HepG2 (cell line): ENCODE measurements around the gene CTRB2. TPM values are rescaled to one million over a fixed set of nuclear protein-coding genes. Genes with fewer than 3 reads are reported as not detected.

ENCODE experiments used
- ATAC-seq: fragments of 200-7000 bp; cut with Tn5 transposase; 3 replicates; pipeline ENCODE4 v1.9.1; 2020; ENCODE audit warnings: mild to moderate bottlenecking, moderate library complexity
- BruUV-seq: library from RNA; stranded (reverse); fragments of 400-500 nt; replicated peaks from 2 replicates; lab custom pipeline; 2021; lab: Mats Ljungman, UMichigan
- CTCF ChIA-PET: fragments of 300-600 bp; formaldehyde crosslinking; extraction: SDS; loops from one replicate; lab custom pipeline; 2021; ENCODE audit warnings: low total read pairs, inconsistent platforms, low intra/inter-chr PET ratio; lab: Yijun Ruan, JAX
- POLR2A ChIA-PET: fragments of 350-600 bp; sonication (Branson Sonifier 250); formaldehyde crosslinking; loops from one replicate; lab custom pipeline; 2020; ENCODE audit warnings: antibody characterized with exemption, inconsistent platforms; lab: Yijun Ruan, JAX
- DNase-seq: peaks from one replicate; pipeline ENCODE4 v3.0.0-alpha.2; 2015; ENCODE audit warnings: low spot score
- FAIRE-seq: peaks from 3 replicates; lab custom pipeline; 2011; peaks lifted over from hg19 to GRCh38; lab: Jason Lieb, UNC
- H2AFZ ChIP-seq: one replicate; pipeline ENCODE4 v1.6.1; 2011; ENCODE audit warnings: low read length, inconsistent platforms
- H3K27ac ChIP-seq: fragments of 300-600 bp; 3 replicates; pipeline ENCODE4 v1.8.0; 2011; ENCODE audit warnings: mixed run types, mild to moderate bottlenecking, mixed read lengths, low read length, inconsistent platforms; ENCODE audit not compliant: insufficient read depth; ENCODE audit errors: extremely low read length
- H3K27me3 ChIP-seq, 2 experiments: fragments of 200-600 bp in 1 of 2; 2 replicates in 1 of 2; 3 replicates in 1 of 2; pipeline versions ENCODE4 v1.6.0 to v1.8.0; 2011; ENCODE audit warnings: low read length in 2 of 2, mild to moderate bottlenecking in 2 of 2, moderate library complexity in 2 of 2, inconsistent platforms in 1 of 2; ENCODE audit not compliant: insufficient read depth in 2 of 2, control insufficient read depth in 1 of 2
- H3K36me3 ChIP-seq, 2 experiments: fragments of 200-600 bp in 1 of 2; replicated peaks in 1 of 2; 2 replicates in 1 of 2; 3 replicates in 1 of 2; pipeline versions ENCODE4 v1.5.1 to v1.8.0; 2011; ENCODE audit warnings: low read length in 2 of 2, inconsistent platforms in 1 of 2; ENCODE audit not compliant: insufficient read depth in 2 of 2, control insufficient read depth in 1 of 2
- H3K4me1 ChIP-seq: 2 replicates; pipeline ENCODE4 v1.5.1; 2012; ENCODE audit warnings: low read length, inconsistent platforms; ENCODE audit not compliant: insufficient read depth
- H3K4me2 ChIP-seq: 2 replicates; pipeline ENCODE4 v1.6.0; 2011; ENCODE audit warnings: low read depth, low read length, inconsistent platforms
- H3K4me3 ChIP-seq, 3 experiments: fragments of 200-600 bp in 1 of 3; sonication (generic), shearing (Covaris generic) in 1 of 3; replicated peaks in 1 of 3; 2 replicates each; pipeline ENCODE4 v1.5.1; 2011 to 2016; ENCODE audit warnings: low read length in 3 of 3, inconsistent platforms in 2 of 3, low read depth in 2 of 3, mild to moderate bottlenecking in 2 of 3, control low read depth in 1 of 3, mixed read lengths in 1 of 3; ENCODE audit not compliant: insufficient read depth in 1 of 3
- H3K79me2 ChIP-seq: one replicate; pipeline ENCODE4 v1.6.1; 2011; ENCODE audit warnings: low read length, inconsistent platforms; ENCODE audit not compliant: insufficient read depth
- H3K9ac ChIP-seq: 2 replicates; pipeline ENCODE4 v1.6.0; 2011; ENCODE audit warnings: mild to moderate bottlenecking, low read depth, low read length, inconsistent platforms; ENCODE audit not compliant: insufficient read depth
- H3K9me3 ChIP-seq: 2 replicates; pipeline ENCODE4 v1.5.1; 2012; ENCODE audit warnings: mild to moderate bottlenecking, low read length
- H4K20me1 ChIP-seq: 2 replicates; pipeline ENCODE4 v1.6.0; 2011; ENCODE audit warnings: inconsistent platforms, mild to moderate bottlenecking, low read length, moderate library complexity; ENCODE audit not compliant: insufficient read depth
- ADNP ChIP-seq: sonication (generic); formaldehyde crosslinking; IDR thresholded peaks from 2 replicates; pipeline ENCODE4 v1.4.0; 2020; ENCODE audit warnings: missing genetic modification reagents
- DBP ChIP-seq: sonication (generic); formaldehyde crosslinking; IDR thresholded peaks from 2 replicates; pipeline ENCODE4 v1.4.0; 2020; ENCODE audit warnings: missing genetic modification reagents; ENCODE audit errors: not compliant biosample characterization
- FOXJ3 ChIP-seq: sonication (generic); formaldehyde crosslinking; IDR thresholded peaks from 2 replicates; pipeline ENCODE4 v1.4.0; 2020; ENCODE audit warnings: missing genetic modification reagents, mild to moderate bottlenecking, borderline replicate concordance
- HMGA1 ChIP-seq: sonication (generic); formaldehyde crosslinking; conservative IDR thresholded peaks from 2 replicates; pipeline ENCODE4 v1.4.0; 2020; ENCODE audit warnings: missing genetic modification reagents
- MAX ChIP-seq: IDR thresholded peaks from 2 replicates; pipeline ENCODE4 v1.6.1; 2012; ENCODE audit warnings: inconsistent platforms
- MED8 ChIP-seq: sonication (generic); formaldehyde crosslinking; IDR thresholded peaks from 2 replicates; pipeline ENCODE4 v1.8.1; 2023; ENCODE audit warnings: mild to moderate bottlenecking, missing genetic modification reagents; ENCODE audit not compliant: insufficient replicate concordance
- MTERF4 ChIP-seq: sonication (generic); formaldehyde crosslinking; IDR thresholded peaks from 2 replicates; pipeline ENCODE4 v1.8.0; 2023; ENCODE audit warnings: mild to moderate bottlenecking, missing genetic modification reagents
- SAP130 ChIP-seq: IDR thresholded peaks from 2 replicates; pipeline ENCODE4 v1.6.1; 2016; ENCODE audit warnings: low read depth
- SMYD3 ChIP-seq: sonication (generic); formaldehyde crosslinking; IDR thresholded peaks from 2 replicates; pipeline ENCODE4 v1.8.1; 2023; ENCODE audit warnings: mild to moderate bottlenecking, missing genetic modification reagents
- SNRNP70 ChIP-seq: fragments of 200-400 bp; formaldehyde crosslinking; IDR thresholded peaks from 2 replicates; pipeline ENCODE4 v1.6.1; 2017; ENCODE audit warnings: mild to moderate bottlenecking, low read depth, low read length, moderate library complexity
- SOX5 ChIP-seq: IDR thresholded peaks from 2 replicates; pipeline ENCODE4 v1.6.1; 2016; ENCODE audit warnings: borderline replicate concordance
- ZBTB38 ChIP-seq: sonication (generic); formaldehyde crosslinking; IDR thresholded peaks from 2 replicates; pipeline ENCODE4 v1.5.1; 2020; ENCODE audit warnings: mild to moderate bottlenecking, missing genetic modification reagents
- ZBTB7B ChIP-seq: sonication (generic); formaldehyde crosslinking; IDR thresholded peaks from 2 replicates; pipeline ENCODE4 v1.4.0; 2020; ENCODE audit warnings: missing genetic modification reagents
- ZGPAT ChIP-seq: IDR thresholded peaks from 2 replicates; pipeline ENCODE4 v1.6.1; 2016; ENCODE audit warnings: mild to moderate bottlenecking
- ZMAT3 ChIP-seq: sonication (generic); formaldehyde crosslinking; conservative IDR thresholded peaks from 2 replicates; pipeline ENCODE4 v1.7.0; 2021; ENCODE audit warnings: missing genetic modification reagents
- ZNF225 ChIP-seq: sonication (generic); formaldehyde crosslinking; IDR thresholded peaks from 2 replicates; pipeline ENCODE4 v1.4.0; 2020; ENCODE audit warnings: mild to moderate bottlenecking, missing genetic modification reagents
- ZNF329 ChIP-seq: sonication (generic); formaldehyde crosslinking; IDR thresholded peaks from 2 replicates; pipeline ENCODE4 v1.9.0; 2021; ENCODE audit warnings: low read depth, mild to moderate bottlenecking, missing genetic modification reagents
- ZSCAN21 ChIP-seq: sonication (generic); formaldehyde crosslinking; IDR thresholded peaks from 2 replicates; pipeline ENCODE4 v1.8.0; 2022; ENCODE audit warnings: mild to moderate bottlenecking, missing genetic modification reagents, moderate library complexity, borderline replicate concordance
- ZSCAN22 ChIP-seq: sonication (generic); formaldehyde crosslinking; IDR thresholded peaks from 2 replicates; pipeline ENCODE4 v1.4.0; 2020; ENCODE audit warnings: mild to moderate bottlenecking, missing genetic modification reagents
- WGBS: methylation state at CpG from one replicate; pipeline ENCODE4 v1.1.6; 2017; ENCODE audit warnings: low lambda C conversion rate; 5-methylcytosine and 5-hydroxymethylcytosine counted together
- in situ Hi-C: cut with HindIII; loops from 2 replicates; pipeline ENCODE4 v1.10.0; 2017; ENCODE audit warnings: low pct_unique_long_range_greater_than_20kb; ENCODE audit not compliant: extremely low pct_ligation_motif_present
- intact Hi-C: fragments of 100-400 bp; cut with micrococcal nuclease; formaldehyde crosslinking; loops from one replicate; pipeline ENCODE4 v1.10.0; 2022; ENCODE audit not compliant: unreplicated experiment
- polyA plus RNA-seq, 8 experiments: library from polyadenylated mRNA; depleted of rRNA in 3 of 8; stranded (reverse) in 7 of 8; unstranded in 1 of 8; fragments of >200 nt; fragmentation: Illumina TruSeq in 4 of 8; extraction: Trizol in 4 of 8; gene quantifications; 2 replicates each; pipeline versions ENCODE4 v1.2.1 to v1.2.3, GENCODE V29; 2011 to 2016; ENCODE audit warnings: low read depth in 4 of 8, missing spikeins in 1 of 8, mixed read lengths in 1 of 8; ENCODE audit not compliant: insufficient read depth in 1 of 8
- total RNA-seq, 5 experiments: library from RNA; depleted of rRNA; stranded (reverse); fragments of >200 nt; fragmentation: Illumina TruSeq; extraction: Trizol; gene quantifications; 2 replicates each; pipeline ENCODE4 v1.2.3, GENCODE V29; 2016; ENCODE audit warnings: low read depth in 1 of 5

The CTRB2 gene
- total and polyA plus RNA-seq, 2 of the 13 experiments (the other 11 are each of a cell fraction or from before 2014, with no cell fraction given), result 0.13 TPM; not detected in 1

- Histone ChIP-seq H3K36me3 (peaks cover 52 to 62% of the 10 kb centered on the region in 2 experiments), H4K20me1 (peaks cover 8% of the 10 kb centered on the region), H3K9ac (peak overlapping the region; percentile 72), H3K9me3 (no peaks in the 10 kb centered on the region), H3K79me2 (peaks cover 49% of the 10 kb centered on the region), H3K4me2 (peak overlapping the region; percentile 60), H3K27me3 (no peaks in the 10 kb centered on the region), H3K4me3 (peak overlapping the region in 1 of 3 experiments; percentile 17; a peak in 1 of 6 replicates), H3K27ac (peak overlapping the region; percentile 77), H3K4me1 (peaks cover 59% of the 10 kb centered on the region), H2AFZ (no peak overlapping the region)
- FAIRE-seq (peak; percentile 68), DNase-seq (peak; percentile 89), ATAC-seq (peak; percentile 42)
- ChIA-PET POLR2A (interaction anchor here (1.1 to 4.0 kb wide), 5 partner anchors 10 to 67 kb away, joined by 4 to 15 read pairs (median 4); partner anchors contain the start of gene BCAR1), CTCF (interaction anchor here (1.1 kb wide), 1 partner anchor 148 kb away, joined by 3 read pairs; no protein-coding TSS in a partner anchor)
- in situ Hi-C loops, result no loop called here
- intact Hi-C loops, result loop anchor here (2.0 kb wide), 2 partner anchors 25 to 147 kb away; no protein-coding TSS in a partner anchor
- BruUV-seq, result no TSS peak
- WGBS, result 41% methylated on average over 13 of the region's 25 CpGs
- TF ChIP-seq SOX5 (CRISPR knock-in tag), result peak; percentile 58; the same call in 1 of the 2 replicates
- peak; percentile 68; the same call in 1 of the 2 replicates for TF ChIP-seq SAP130 (CRISPR knock-in tag)
- TF ChIP-seq ZNF329 (CRISPR knock-in tag), result no peak
- TF ChIP-seq SNRNP70, result no peak
- no peak; the same call in 1 of the 2 replicates for TF ChIP-seq ZSCAN22 (CRISPR knock-in tag)
- 0 out of 2 replicates have a peak, but pooled peaks have one; percentile 42 for TF ChIP-seq ZMAT3 (CRISPR knock-in tag)
- no peak for TF ChIP-seq SMYD3 (CRISPR knock-in tag)
- peak; percentile 58 for TF ChIP-seq MED8
- no peak for TF ChIP-seq ZSCAN21 (CRISPR knock-in tag)
- 0 out of 2 replicates have a peak, but pooled peaks have one; percentile 55 for TF ChIP-seq MTERF4
- TF ChIP-seq HMGA1, result no peak
- TF ChIP-seq DBP, result no peak
- peak; percentile 62; the same call in 1 of the 2 replicates for TF ChIP-seq ZGPAT (CRISPR knock-in tag)
- peak; percentile 98 for TF ChIP-seq ZBTB7B (CRISPR knock-in tag)
- no peak for TF ChIP-seq ADNP (CRISPR knock-in tag)
- peak; percentile 52 for TF ChIP-seq MAX
- peak; percentile 16; the same call in 1 of the 2 replicates for TF ChIP-seq ZBTB38 (CRISPR knock-in tag)
- TF ChIP-seq ZNF225 (CRISPR knock-in tag), result no peak
- no peak for TF ChIP-seq FOXJ3 (CRISPR knock-in tag)
Measured at GRCh38 chr16:75238132-75238852, 31.3 kb upstream of the CTRB2 start.
